ENCODE measurements around the gene RRP15.

Gene RRP15

DNA sequence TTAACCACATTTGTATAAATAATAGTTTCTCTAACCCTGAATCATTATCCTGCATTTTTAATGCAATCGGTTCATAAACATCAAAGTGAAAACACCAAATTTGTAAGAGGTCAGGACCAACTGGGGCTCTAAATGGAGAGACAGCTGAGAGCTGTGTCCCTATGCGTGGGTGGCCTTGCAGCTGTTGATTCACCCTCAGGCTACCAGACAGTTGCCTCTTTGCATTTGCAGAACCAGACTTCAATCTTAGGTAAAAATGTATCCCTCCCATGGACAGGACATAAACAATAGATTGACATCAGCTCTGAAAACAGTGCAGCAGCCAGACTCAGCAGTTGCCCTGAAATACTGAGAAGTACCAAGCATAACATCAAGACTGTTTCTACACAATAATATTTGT is 51.2 kb downstream of the RRP15 start:
- H3K4me1 ChIP-seq (ENCODE audit: control insufficient read depth, insufficient read depth, low read length): no peaks in the 10 kb centered on the region
- H3K4me3 ChIP-seq (ENCODE audit: low read length): no peak overlapping the region
- no peaks in the 10 kb centered on the region for H3K36me3 ChIP-seq (ENCODE audit: control insufficient read depth, insufficient read depth, low read length)
- H3K27me3 ChIP-seq (ENCODE audit: control insufficient read depth, insufficient read depth, low read length): no peaks in the 10 kb centered on the region
- no peaks in the 10 kb centered on the region for H3K9me3 ChIP-seq (ENCODE audit: control insufficient read depth, insufficient read depth, low read length)
- no CpG with 5 or more reads among the region's 2 CpGs for WGBS (ENCODE audit: insufficient coverage, insufficient read length)
- DNase-seq (ENCODE audit: low read depth, low spot score): no peak
- H3K27ac ChIP-seq (ENCODE audit: low read length): no peak overlapping the region

DNA sequence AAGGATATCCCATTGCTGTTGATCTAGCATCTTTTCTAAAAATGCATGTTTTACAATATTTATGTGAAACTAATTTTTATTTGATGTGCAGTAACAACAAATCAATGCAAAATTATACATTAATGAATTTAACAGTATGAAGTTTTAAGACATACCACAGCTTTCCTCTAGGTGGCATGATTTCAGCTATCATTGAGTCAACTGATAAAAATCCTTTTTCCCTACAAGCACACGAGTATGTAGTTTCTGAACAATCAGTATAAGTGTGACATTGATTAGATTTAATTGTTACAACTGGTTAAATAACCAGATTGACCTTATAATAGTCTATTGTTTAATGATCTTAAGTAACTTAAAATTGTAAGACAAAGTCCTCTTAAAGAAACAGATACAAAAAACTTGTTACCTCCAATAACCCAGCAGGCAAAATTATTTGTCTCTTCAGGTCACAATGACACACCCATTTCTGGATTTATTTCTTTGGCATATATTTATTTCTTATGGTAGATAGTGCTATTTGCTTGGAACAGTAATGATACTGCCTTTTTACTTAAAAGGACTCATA is 54.3 kb downstream of the RRP15 start:
- DNase-seq (ENCODE audit: low read depth, low spot score): no peak
- H3K27ac ChIP-seq (ENCODE audit: low read length): no peak overlapping the region
- H3K4me3 ChIP-seq (ENCODE audit: low read length): no peak overlapping the region
- WGBS (ENCODE audit: insufficient coverage, insufficient read length): no CpG with 5 or more reads among the region's 1 CpG
- H3K4me1 ChIP-seq (ENCODE audit: control insufficient read depth, insufficient read depth, low read length): no peaks in the 10 kb centered on the region
- H3K9me3 ChIP-seq (ENCODE audit: control insufficient read depth, insufficient read depth, low read length): no peaks in the 10 kb centered on the region
- H3K36me3 ChIP-seq (ENCODE audit: control insufficient read depth, insufficient read depth, low read length): no peaks in the 10 kb centered on the region
- no peaks in the 10 kb centered on the region for H3K27me3 ChIP-seq (ENCODE audit: control insufficient read depth, insufficient read depth, low read length)

DNA sequence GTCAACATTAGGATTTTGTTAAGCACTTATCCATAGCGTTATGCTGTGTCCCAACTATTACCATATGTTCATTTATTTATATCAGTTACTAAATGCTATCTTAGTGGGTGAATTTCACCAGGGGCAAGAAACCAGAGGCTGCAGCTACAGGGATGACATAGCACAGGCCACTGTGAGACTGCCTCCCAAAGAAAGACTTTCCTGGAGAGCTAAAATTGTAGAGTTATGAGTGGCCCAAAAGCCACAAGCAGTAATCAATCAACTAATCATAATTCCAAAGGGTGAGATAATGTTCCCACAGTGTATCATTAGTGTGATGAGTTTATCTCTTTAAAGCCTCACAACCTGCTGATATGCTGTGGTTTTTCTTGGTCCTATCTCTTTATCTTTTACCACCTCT is 56.2 kb downstream of the RRP15 start:
- Histone ChIP-seq H3K9me3 (ENCODE audit: control insufficient read depth, insufficient read depth, low read length) (no peaks in the 10 kb centered on the region), H3K4me1 (ENCODE audit: control insufficient read depth, insufficient read depth, low read length) (peaks cover 3% of the 10 kb centered on the region; the same call in 1 of the 2 replicates), H3K27ac (ENCODE audit: low read length) (no peak overlapping the region), H3K36me3 (ENCODE audit: control insufficient read depth, insufficient read depth, low read length) (no peaks in the 10 kb centered on the region), H3K4me3 (ENCODE audit: low read length) (no peak overlapping the region), H3K27me3 (ENCODE audit: control insufficient read depth, insufficient read depth, low read length) (peaks cover 3% of the 10 kb centered on the region; the same call in 1 of the 2 replicates)
- DNase-seq (ENCODE audit: low read depth, low spot score): no peak
- no CpG with 5 or more reads among the region's 1 CpG for WGBS (ENCODE audit: insufficient coverage, insufficient read length)

DNA sequence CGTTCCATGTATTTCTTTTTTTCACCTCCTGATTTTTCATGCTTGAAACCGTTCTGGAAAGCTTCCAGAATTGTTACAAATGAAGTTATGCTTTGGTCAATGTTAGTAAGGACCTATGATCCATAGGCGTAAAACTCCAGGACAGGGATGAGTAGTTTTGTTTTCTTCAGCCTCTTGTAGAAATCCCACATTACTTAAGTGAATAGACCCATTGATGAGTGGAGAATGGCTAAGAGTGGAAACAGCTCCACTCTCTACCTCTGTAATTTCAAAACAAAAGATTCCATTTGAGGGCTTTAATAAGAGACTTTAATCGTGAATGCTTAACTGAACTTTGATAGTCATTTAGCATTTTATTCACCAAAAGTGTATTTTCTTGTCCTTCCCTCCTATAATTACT is 57.0 kb downstream of the RRP15 start:
- Histone ChIP-seq H3K4me3 (ENCODE audit: low read length) (no peak overlapping the region), H3K36me3 (ENCODE audit: control insufficient read depth, insufficient read depth, low read length) (no peaks in the 10 kb centered on the region), H3K9me3 (ENCODE audit: control insufficient read depth, insufficient read depth, low read length) (no peaks in the 10 kb centered on the region), H3K4me1 (ENCODE audit: control insufficient read depth, insufficient read depth, low read length) (peaks cover 3% of the 10 kb centered on the region; the same call in 1 of the 2 replicates), H3K27ac (ENCODE audit: low read length) (no peak overlapping the region), H3K27me3 (ENCODE audit: control insufficient read depth, insufficient read depth, low read length) (peaks cover 3% of the 10 kb centered on the region; the same call in 1 of the 2 replicates)
- no CpG with 5 or more reads among the region's 4 CpGs for WGBS (ENCODE audit: insufficient coverage, insufficient read length)
- DNase-seq (ENCODE audit: low read depth, low spot score): no peak

DNA sequence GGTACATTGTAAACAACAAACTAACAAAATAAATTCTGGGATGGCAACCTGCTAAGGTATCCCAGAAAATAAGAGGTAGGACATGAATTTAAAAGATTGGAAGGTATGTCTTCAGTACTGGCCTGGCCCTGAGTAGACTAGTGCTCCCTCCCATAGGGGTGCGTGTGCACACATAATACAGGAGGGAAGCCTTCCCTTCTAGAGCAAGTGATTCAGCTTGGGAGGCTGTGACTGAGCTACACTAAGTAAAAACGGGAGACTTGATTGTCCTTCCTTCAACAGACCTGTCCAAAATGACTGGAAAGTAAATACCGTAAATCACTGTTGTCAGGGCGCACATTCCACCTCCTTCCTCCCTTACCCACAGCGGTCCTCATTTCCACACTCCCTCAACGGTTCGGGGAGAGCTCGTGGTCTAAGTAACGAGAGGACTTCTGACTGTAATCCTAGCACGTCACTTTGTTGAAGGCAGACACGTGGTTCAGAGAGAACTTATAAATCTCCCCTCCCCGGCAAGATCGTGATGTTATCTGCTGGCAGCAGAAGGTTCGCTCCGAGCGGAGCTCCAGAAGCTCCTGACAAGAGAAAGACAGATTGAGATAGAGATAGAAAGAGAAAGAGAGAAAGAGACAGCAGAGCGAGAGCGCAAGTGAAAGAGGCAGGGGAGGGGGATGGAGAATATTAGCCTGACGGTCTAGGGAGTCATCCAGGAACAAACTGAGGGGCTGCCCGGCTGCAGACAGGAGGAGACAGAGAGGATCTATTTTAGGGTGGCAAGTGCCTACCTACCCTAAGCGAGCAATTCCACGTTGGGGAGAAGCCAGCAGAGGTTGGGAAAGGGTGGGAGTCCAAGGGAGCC is 60.0 kb downstream of the RRP15 start, which contains the start of gene TGFB2:
Gene TGFB2 (plus strand): TSS at position 523 of the 859 bp plus-strand sequence. CDS start 1,366 bp downstream, outside the sequence.
- no peak within 1 kb of the TSS for H3K27ac ChIP-seq (ENCODE audit: low read length)
- WGBS (ENCODE audit: insufficient coverage, insufficient read length): no CpG with 5 or more reads among the region's 22 CpGs
- H3K27me3 ChIP-seq (ENCODE audit: control insufficient read depth, insufficient read depth, low read length): peaks cover 3% of the 10 kb centered on the region; the same call in 1 of the 2 replicates
- peaks cover 3% of the 10 kb centered on the region; the same call in 1 of the 2 replicates for H3K4me1 ChIP-seq (ENCODE audit: control insufficient read depth, insufficient read depth, low read length)
- no peak for DNase-seq (ENCODE audit: low read depth, low spot score)
- no peaks in the 10 kb centered on the region for H3K36me3 ChIP-seq (ENCODE audit: control insufficient read depth, insufficient read depth, low read length)
- peak within 1 kb of the TSS; percentile 75; the same call in 1 of the 2 replicates for H3K4me3 ChIP-seq (ENCODE audit: low read length)
- H3K9me3 ChIP-seq (ENCODE audit: control insufficient read depth, insufficient read depth, low read length): no peaks in the 10 kb centered on the region

DNA sequence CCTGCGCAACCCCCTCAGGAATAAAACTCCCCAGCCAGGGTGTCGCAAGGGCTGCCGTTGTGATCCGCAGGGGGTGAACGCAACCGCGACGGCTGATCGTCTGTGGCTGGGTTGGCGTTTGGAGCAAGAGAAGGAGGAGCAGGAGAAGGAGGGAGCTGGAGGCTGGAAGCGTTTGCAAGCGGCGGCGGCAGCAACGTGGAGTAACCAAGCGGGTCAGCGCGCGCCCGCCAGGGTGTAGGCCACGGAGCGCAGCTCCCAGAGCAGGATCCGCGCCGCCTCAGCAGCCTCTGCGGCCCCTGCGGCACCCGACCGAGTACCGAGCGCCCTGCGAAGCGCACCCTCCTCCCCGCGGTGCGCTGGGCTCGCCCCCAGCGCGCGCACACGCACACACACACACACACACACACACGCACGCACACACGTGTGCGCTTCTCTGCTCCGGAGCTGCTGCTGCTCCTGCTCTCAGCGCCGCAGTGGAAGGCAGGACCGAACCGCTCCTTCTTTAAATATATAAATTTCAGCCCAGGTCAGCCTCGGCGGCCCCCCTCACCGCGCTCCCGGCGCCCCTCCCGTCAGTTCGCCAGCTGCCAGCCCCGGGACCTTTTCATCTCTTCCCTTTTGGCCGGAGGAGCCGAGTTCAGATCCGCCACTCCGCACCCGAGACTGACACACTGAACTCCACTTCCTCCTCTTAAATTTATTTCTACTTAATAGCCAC is 60.7 kb downstream of the RRP15 start:
- no peak for DNase-seq (ENCODE audit: low read depth, low spot score)

DNA sequence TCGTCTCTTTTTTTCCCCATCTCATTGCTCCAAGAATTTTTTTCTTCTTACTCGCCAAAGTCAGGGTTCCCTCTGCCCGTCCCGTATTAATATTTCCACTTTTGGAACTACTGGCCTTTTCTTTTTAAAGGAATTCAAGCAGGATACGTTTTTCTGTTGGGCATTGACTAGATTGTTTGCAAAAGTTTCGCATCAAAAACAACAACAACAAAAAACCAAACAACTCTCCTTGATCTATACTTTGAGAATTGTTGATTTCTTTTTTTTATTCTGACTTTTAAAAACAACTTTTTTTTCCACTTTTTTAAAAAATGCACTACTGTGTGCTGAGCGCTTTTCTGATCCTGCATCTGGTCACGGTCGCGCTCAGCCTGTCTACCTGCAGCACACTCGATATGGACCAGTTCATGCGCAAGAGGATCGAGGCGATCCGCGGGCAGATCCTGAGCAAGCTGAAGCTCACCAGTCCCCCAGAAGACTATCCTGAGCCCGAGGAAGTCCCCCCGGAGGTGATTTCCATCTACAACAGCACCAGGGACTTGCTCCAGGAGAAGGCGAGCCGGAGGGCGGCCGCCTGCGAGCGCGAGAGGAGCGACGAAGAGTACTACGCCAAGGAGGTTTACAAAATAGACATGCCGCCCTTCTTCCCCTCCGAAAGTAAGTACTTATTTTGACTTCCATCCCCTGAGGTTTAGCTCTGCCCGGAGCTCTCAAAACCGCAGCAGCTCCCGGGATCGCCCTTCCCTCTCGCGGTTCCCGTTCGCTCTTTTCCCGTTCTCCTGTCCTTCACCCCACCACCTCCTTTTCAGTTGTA is 61.5 kb downstream of the RRP15 start:
- peaks cover 3% of the 10 kb centered on the region; the same call in 1 of the 2 replicates for H3K27me3 ChIP-seq (ENCODE audit: control insufficient read depth, insufficient read depth, low read length)
- DNase-seq (ENCODE audit: low read depth, low spot score): no peak
- H3K4me1 ChIP-seq (ENCODE audit: control insufficient read depth, insufficient read depth, low read length): peaks cover 3% of the 10 kb centered on the region; the same call in 1 of the 2 replicates
- WGBS (ENCODE audit: insufficient coverage, insufficient read length): 100% methylated on average over 1 of the region's 39 CpGs
- peak overlapping the region; percentile 49; the same call in 1 of the 2 replicates for H3K4me3 ChIP-seq (ENCODE audit: low read length)
- no peaks in the 10 kb centered on the region for H3K9me3 ChIP-seq (ENCODE audit: control insufficient read depth, insufficient read depth, low read length)
- H3K27ac ChIP-seq (ENCODE audit: low read length): no peak overlapping the region
- H3K36me3 ChIP-seq (ENCODE audit: control insufficient read depth, insufficient read depth, low read length): no peaks in the 10 kb centered on the region

More for the DNA sequence above, 60.7 kb downstream of the RRP15 start:
- Histone ChIP-seq H3K4me3 (ENCODE audit: low read length) (peak overlapping the region; percentile 75; the same call in 1 of the 2 replicates), H3K36me3 (ENCODE audit: control insufficient read depth, insufficient read depth, low read length) (no peaks in the 10 kb centered on the region), H3K27ac (ENCODE audit: low read length) (no peak overlapping the region), H3K4me1 (ENCODE audit: control insufficient read depth, insufficient read depth, low read length) (peaks cover 3% of the 10 kb centered on the region; the same call in 1 of the 2 replicates), H3K27me3 (ENCODE audit: control insufficient read depth, insufficient read depth, low read length) (peaks cover 3% of the 10 kb centered on the region; the same call in 1 of the 2 replicates), H3K9me3 (ENCODE audit: control insufficient read depth, insufficient read depth, low read length) (no peaks in the 10 kb centered on the region)
- WGBS (ENCODE audit: insufficient coverage, insufficient read length): no CpG with 5 or more reads among the region's 64 CpGs

DNA sequence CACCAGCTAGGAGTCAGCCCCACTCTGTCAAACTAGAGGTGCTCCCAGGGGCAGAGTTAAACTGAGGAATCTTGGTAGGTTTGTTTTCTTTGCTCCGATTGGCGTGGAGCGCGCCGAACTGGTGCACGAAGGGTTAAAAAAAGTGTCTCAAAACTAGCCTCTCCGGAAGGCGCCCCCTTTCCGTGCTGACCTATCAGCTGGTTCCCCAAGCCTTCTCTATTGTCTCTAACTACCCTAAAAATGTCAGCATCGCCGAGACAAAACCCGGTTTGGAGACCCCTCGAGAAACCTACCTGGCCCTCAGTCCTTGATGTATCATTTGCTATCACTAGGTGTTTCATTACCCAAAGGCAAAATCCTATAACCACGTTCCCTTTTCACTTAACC is 62.2 kb downstream of the RRP15 start:
- peaks cover 3% of the 10 kb centered on the region; the same call in 1 of the 2 replicates for H3K27me3 ChIP-seq (ENCODE audit: control insufficient read depth, insufficient read depth, low read length)
- H3K4me1 ChIP-seq (ENCODE audit: control insufficient read depth, insufficient read depth, low read length): peaks cover 3% of the 10 kb centered on the region; the same call in 1 of the 2 replicates
- no peaks in the 10 kb centered on the region for H3K36me3 ChIP-seq (ENCODE audit: control insufficient read depth, insufficient read depth, low read length)
- no peak overlapping the region for H3K27ac ChIP-seq (ENCODE audit: low read length)
- no peak for DNase-seq (ENCODE audit: low read depth, low spot score)
- no peaks in the 10 kb centered on the region for H3K9me3 ChIP-seq (ENCODE audit: control insufficient read depth, insufficient read depth, low read length)
- peak overlapping the region; percentile 49; the same call in 1 of the 2 replicates for H3K4me3 ChIP-seq (ENCODE audit: low read length)
- WGBS (ENCODE audit: insufficient coverage, insufficient read length): no CpG with 5 or more reads among the region's 14 CpGs

DNA sequence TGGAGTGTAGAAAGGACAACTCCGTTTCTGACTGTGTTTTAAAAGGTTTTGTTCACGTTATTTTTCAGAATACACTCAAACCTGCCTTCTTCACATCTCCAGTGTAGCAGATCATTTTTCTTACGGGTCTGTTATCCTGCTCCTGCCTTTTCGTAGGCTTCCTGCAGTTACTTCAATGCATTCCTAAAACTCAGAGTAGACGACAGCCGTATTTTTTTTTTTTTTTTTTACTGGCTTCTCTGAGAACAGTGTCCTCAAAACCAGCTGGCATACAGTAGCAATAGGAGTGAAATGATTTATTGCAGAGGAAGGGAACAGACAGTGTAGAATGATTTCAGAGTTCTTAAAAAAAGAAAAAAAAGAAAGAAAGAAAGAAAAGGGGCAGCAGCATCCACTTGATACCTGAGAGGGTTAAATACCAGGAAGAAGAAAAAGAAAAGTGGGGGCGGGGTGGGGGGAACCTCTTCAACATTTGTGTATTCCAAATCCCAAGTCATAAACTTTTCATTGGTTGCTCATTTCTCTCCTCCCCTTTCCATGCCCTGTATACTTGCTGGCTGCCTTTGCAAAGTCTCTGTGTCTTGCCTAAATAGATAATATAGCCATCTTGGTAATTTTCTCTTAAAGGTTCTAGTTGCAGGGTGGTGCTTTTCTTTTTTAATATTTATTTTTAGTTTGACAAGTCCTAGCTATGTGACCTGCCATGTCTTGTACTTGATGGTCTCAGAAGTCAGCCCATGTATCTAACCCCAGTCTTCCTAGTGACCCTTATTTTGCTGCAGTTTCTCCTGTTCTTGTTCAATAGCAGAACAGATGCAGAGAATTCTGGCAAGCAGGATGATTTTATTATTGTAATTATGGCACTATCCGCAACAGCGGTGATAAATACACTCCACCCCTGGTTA is 62.9 kb downstream of the RRP15 start:
- H3K9me3 ChIP-seq (ENCODE audit: control insufficient read depth, insufficient read depth, low read length): no peaks in the 10 kb centered on the region
- no peaks in the 10 kb centered on the region for H3K36me3 ChIP-seq (ENCODE audit: control insufficient read depth, insufficient read depth, low read length)
- peaks cover 3% of the 10 kb centered on the region; the same call in 1 of the 2 replicates for H3K27me3 ChIP-seq (ENCODE audit: control insufficient read depth, insufficient read depth, low read length)
- no peak overlapping the region for H3K27ac ChIP-seq (ENCODE audit: low read length)
- H3K4me1 ChIP-seq (ENCODE audit: control insufficient read depth, insufficient read depth, low read length): peaks cover 3% of the 10 kb centered on the region; the same call in 1 of the 2 replicates
- no CpG with 5 or more reads among the region's 9 CpGs for WGBS (ENCODE audit: insufficient coverage, insufficient read length)
- peak overlapping the region; percentile 49; the same call in 1 of the 2 replicates for H3K4me3 ChIP-seq (ENCODE audit: low read length)
- no peak for DNase-seq (ENCODE audit: low read depth, low spot score)
